Mammary epithelial cell (primary cell): ENCODE data around the gene GUCY1A2.

Source experiments
- CTCF ChIP-seq, 2 donors: IDR thresholded peaks in 1 of 2; conservative IDR thresholded peaks in 1 of 2; 2 replicates each; pipeline ENCODE4 v1.5.1; 2011 to 2012; ENCODE audit warnings: inconsistent platforms in 2 of 2, low read length in 2 of 2, mild to moderate bottlenecking in 2 of 2, control low read depth in 1 of 2, low read depth in 1 of 2; ENCODE audit not compliant: insufficient read depth in 1 of 2; ENCODE audit errors: extremely low read depth in 1 of 2
- EZH2 ChIP-seq: IDR thresholded peaks from 2 replicates; pipeline ENCODE4 v1.6.1; 2012; ENCODE audit warnings: low read length, inconsistent platforms, borderline replicate concordance

DNA sequence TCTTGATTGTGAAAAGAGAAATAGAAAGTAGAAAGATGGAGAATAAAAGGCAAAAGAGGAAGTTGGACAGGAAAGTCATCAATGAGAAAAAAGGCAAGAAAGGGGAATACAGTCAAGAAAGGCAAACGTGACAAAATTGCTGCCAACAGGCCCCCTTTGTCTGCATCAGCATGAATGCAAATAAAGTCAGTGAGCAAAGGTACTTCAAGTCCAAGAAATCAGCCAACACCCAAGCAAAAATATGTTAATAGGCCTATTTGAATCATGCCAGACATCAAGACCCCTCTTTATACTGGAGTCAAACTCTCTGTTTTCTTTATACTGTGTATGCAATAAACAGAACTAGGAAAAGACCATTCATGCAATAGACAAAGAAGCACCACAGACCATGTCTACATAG lies 34.3 kb downstream of the GUCY1A2 start:
- TF ChIP-seq CTCF (conservative IDR thresholded peaks at IDR 0.05 in 1 of 2, IDR thresholded peaks at IDR 0.05 in 1 of 2; ENCODE audit: extremely low read depth in 1 of 2, insufficient read depth in 1 of 2, low read depth in 1 of 2, low read length in 2 of 2) (no peak), EZH2 (no peak)
